GM12875 (cell line): ENCODE data around the gene TEX9.

Source experiments
- H3K4me3 ChIP-seq: one replicate; pipeline ENCODE4 v1.5.1; 2011; ENCODE audit warnings: low read depth, low read length, control low read depth
- CTCF ChIP-seq: IDR thresholded peaks from 2 replicates; pipeline ENCODE4 v1.5.1; 2011; ENCODE audit warnings: low read depth, mild to moderate bottlenecking, control low read depth, inconsistent platforms, low read length, moderate library complexity, borderline replicate concordance; ENCODE audit not compliant: insufficient read depth

Gene TEX9

GRCh38 chr15:56475351-56475750 is 110.1 kb downstream of the TEX9 start:
- TF ChIP-seq CTCF, result no peak

More at GRCh38 chr15:56475351-56475750, 110.1 kb downstream of the TEX9 start:
- no peak overlapping the region for H3K4me3 ChIP-seq
